NCI-H526 (cell line): ENCODE measurements around the gene SMAD2.
"Not testable (repeated sequence)": the region's sequence is repeated elsewhere in the genome, so short reads cannot be mapped to it uniquely, and the experiment has no call there.

Experiments
- DNase-seq, 2 experiments: peaks; one replicate each; lab custom pipeline; 2025; lab: John Stamatoyannopoulos, UW

Gene SMAD2

GRCh38 chr18:47844828-47845498 is 85.5 kb downstream of the SMAD2 start:
- DNase-seq, result no peak

- no peak for DNase-seq
Measured at GRCh38 chr18:47842836-47843235, 87.6 kb downstream of the SMAD2 start.

- DNase-seq, result no peak
Measured at GRCh38 chr18:47838396-47838795, 92.1 kb downstream of the SMAD2 start.

- no peak for DNase-seq
Measured at GRCh38 chr18:47832348-47832747, 98.1 kb downstream of the SMAD2 start.

GRCh38 chr18:47831351-47831750 is 99.1 kb downstream of the SMAD2 start:
- DNase-seq, result no peak

- no peak for DNase-seq
Measured at GRCh38 chr18:47830772-47831171, 99.7 kb downstream of the SMAD2 start.

GRCh38 chr18:47829831-47830230 is 100.6 kb downstream of the SMAD2 start:
- DNase-seq, result no peak

- not testable (repeated sequence) for DNase-seq
Measured at GRCh38 chr18:47828031-47828430, 102.4 kb downstream of the SMAD2 start.

GRCh38 chr18:47826157-47827074 is 104.0 kb downstream of the SMAD2 start:
- DNase-seq, result no peak

GRCh38 chr18:47821314-47821713 is 109.1 kb downstream of the SMAD2 start:
- no peak for DNase-seq

GRCh38 chr18:47817795-47818077 is 112.7 kb downstream of the SMAD2 start:
- no peak for DNase-seq

- no peak for DNase-seq
Measured at GRCh38 chr18:47817017-47817794, 113.3 kb downstream of the SMAD2 start.

GRCh38 chr18:47815486-47816270 is 114.8 kb downstream of the SMAD2 start:
- DNase-seq, result no peak

GRCh38 chr18:47809420-47809819 is 121.0 kb downstream of the SMAD2 start:
- DNase-seq, result no peak

- no peak for DNase-seq
Measured at GRCh38 chr18:47802802-47803201, 127.7 kb downstream of the SMAD2 start.

- no peak for DNase-seq
Measured at GRCh38 chr18:47801817-47802216, 128.6 kb downstream of the SMAD2 start.

GRCh38 chr18:47800756-47801155 is 129.7 kb downstream of the SMAD2 start:
- no peak for DNase-seq

- DNase-seq, result no peak
Measured at GRCh38 chr18:47800248-47800647, 130.2 kb downstream of the SMAD2 start.

- no peak for DNase-seq
Measured at GRCh38 chr18:47799376-47799775, 131.1 kb downstream of the SMAD2 start.

- DNase-seq, result no peak
Measured at GRCh38 chr18:47798366-47798765, 132.1 kb downstream of the SMAD2 start.

- DNase-seq, result no peak
Measured at GRCh38 chr18:47797126-47797525, 133.3 kb downstream of the SMAD2 start.

GRCh38 chr18:47795434-47795814 is 135.0 kb downstream of the SMAD2 start:
- DNase-seq, result no peak
